IPS-NIHi7 (cell line): ENCODE data around the gene SLC25A10.
"Not testable (repeated sequence)": the region's sequence is repeated elsewhere in the genome, so short reads cannot be mapped to it uniquely, and the experiment has no call there.

Experiments
- DNase-seq: peaks from one replicate; pipeline ENCODE4 v3.0.0; 2012; ENCODE audit warnings: mixed read lengths; ENCODE audit errors: extremely low spot score

SLC25A10 gene

GRCh38 chr17:81722184-81723120, 10.4 kb downstream of the SLC25A10 start:
- no peak for DNase-seq

- DNase-seq: no peak
Observed at GRCh38 chr17:81723651-81724209, 11.6 kb downstream of the SLC25A10 start.

- no peak for DNase-seq
Observed at GRCh38 chr17:81725439-81725838, 13.4 kb downstream of the SLC25A10 start.

DNA sequence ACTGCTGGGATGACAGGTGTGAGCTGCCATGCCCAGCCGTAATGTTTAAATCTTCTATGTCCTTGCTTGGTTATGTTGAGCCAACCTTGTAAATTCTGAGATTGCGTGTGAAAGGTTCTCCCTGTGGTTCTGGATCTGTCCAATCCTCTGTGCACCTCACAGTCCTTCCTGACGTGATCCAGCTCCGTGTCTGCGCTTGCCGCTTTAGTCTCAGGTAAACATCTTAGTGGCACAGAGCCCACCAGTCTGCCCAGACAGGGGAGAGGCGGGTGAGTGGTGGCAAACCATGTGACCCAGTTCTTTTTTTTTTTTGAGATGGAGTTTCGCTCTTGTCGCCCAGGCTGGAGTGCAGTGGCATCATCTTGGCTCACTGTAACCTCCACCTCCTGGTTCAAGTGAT, 13.9 kb downstream of the SLC25A10 start:
- DNase-seq: no peak

DNA sequence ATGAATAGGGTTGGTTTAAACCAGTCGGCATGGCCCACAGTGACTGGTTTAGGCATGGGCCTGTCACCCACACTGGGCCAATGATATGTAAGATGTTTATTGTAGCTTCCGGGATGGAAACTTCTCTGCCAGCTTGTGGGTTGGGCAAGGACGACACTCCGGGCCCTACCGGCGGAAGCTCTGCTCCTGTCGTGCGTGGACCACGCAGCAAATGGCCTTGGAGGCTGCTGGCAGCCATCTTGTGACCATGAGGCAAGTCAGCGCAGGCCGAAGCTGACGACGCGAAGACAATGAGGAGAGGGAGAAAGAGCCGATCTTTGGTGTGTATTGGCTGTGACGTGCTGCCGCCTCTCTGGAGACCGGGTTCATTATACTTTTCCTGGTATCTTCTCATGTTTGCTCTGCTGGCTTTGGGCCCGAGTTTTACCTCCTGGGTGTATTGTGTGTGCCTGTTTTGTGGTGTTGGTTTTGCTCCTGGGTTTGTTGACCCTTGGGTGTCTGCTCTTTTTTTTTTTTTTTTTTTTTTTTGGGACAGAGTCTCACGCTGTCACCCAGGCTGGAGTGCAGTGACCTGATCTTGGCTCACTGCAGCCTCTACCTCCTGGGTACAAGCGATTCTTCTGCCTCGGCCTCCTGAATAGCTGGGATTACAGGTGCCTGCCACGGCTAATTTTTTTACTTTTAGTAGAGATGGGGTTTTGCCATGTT, 15.4 kb downstream of the SLC25A10 start:
- no peak for DNase-seq

DNA sequence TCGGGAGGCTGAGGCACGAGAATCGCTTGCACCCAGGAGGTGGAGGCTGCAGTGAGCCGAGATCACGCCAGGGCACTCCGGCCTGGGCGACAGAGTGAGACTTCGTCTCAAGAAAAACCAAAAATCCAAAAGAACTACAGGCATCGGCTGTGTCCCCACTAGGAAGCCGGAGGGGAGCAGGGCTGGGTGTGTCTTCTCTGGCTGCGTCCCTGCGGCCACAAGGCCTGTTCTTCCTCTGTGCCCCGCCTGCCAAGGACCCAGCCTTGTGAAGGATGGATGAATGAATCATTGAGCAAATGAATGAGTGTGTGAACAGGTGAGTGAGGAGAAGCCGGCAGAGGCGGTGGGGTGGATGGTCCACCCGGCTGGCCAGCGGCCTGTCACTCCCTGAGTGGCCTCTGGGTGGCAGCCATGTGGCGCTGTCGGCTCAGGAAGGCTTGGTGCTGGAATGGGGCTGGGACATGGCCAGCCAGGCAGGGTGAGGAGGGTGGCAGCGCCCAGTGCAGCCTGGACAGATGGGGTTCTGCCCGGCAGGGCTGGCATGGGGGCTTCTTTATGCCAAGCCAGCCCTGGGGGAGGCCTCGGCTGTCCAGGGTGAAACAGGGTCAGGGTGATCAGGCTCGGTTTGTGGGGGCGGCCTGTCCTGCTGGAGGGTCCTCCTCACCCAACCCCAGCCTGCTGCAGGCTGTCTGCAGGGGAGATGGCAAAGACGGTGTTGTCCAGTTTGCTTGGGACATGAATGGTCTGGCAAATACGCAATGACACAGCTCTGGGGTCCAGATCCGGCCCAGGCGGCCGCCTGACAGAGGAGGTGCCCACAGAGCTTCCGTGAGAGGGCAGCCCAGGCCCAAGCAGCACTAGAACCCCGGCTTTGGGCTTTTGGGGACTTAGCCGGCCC, 21.7 kb downstream of the SLC25A10 start:
- DNase-seq: peak; percentile 99

DNA sequence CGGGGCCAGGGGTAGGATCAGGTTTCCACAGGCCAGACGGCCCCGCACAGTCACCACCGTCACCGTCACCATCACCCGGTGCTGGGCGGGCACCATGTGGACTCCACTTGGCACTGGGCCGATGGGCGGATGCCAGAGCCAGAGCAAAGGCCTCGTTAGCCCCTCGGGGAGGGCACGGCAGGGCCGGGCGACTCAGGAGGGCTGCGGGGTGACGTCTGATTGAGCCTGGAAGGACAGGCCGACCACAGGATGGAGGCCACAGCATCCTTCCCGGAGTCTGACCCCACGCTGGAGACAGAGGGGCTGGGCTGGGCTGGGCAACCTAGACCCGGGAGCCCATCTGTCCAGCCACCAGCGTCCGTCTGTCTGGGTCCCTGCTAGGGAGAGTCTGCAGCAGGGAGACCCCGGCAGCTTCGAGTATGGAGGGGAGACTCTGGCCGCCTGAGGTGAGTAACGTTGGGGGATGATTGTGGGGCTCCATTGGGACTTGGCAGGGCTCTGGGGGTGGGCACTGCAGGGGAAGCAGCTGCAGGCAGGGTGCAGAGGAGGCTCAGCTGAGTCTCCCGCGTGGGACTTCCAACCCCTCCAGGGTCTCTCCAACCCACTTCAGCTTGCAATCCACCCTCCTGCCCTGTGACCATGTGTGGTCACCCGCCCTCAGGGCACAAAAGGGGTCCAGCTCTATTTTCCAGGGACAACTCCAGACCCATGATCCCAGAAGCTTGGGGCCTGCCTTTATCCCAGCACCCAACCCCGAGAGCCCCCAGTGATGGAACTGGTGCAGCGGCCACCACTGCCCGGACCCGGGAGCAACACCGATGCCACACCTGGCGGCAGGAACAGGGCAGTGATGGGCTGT, 22.6 kb downstream of the SLC25A10 start:
- no peak for DNase-seq

GRCh38 chr17:81735264-81736102, 23.4 kb downstream of the SLC25A10 start:
- no peak for DNase-seq

DNA sequence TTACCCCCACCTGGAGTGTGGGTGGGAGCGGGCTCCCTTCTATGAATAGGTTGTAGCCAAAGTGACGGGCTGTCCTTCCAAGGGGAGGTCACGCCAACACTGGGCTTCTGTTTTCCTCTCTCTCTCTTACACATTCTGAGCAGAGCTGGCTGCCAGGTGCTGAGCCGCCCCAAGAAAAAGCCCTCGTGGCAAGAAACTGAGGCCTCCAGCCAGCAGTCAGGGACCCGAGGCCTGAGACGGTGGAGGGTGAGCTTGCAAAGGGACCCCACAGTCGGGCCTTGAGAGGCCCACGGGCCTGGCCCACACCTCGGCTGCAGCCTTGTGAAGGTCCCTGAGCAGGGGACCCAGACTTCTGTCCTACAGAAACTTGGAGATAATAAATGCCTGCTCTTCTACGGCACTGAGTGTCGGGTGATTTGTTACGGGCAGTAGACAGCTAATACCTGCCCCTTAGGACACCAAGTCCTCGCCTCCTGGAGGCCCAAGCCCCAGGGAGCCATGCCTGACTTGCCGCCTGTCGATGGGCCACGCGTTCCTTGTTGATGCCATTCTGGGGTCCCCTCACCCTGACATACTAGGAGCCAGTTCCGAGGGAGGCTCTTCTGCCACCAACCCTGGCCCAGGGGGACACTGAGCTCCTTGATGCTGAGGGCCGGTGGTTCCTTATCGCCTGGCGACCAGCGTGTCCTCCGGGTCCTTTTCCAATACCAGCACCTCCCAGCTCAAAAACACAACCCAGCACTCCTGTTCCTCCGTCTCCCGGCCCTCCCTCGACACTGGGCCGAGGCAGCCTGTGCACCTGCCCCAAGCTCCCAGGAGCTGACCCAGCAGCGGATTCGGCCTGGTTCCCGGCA, 26.1 kb downstream of the SLC25A10 start:
- DNase-seq: no peak

GRCh38 chr17:81738801-81739393, 26.8 kb downstream of the SLC25A10 start:
- no peak for DNase-seq

DNA sequence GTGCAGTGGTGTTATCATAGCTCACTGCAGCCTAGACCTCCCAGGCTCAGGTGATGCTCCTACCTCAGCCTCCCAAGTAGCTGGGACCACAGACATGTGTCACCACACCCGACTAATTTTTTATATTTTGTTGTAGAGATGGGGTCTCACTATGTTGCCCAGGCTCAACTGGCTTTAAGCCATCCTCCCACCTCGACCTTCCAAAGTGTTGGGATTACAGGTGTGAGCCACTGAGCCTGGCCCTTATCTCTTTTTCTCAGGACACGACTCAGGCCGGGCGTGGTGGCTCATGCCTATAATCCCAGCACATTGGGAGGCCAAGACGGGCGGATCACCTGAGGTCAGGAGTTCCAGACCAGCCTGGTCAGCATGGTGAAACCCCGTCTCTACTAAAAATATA, 27.5 kb downstream of the SLC25A10 start:
- DNase-seq: not testable (repeated sequence)

- DNase-seq: no peak
Observed at GRCh38 chr17:81740395-81740961, 28.4 kb downstream of the SLC25A10 start.

- no peak for DNase-seq
Observed at GRCh38 chr17:81741049-81741593, 29.0 kb downstream of the SLC25A10 start.

- DNase-seq: no peak
Observed at GRCh38 chr17:81741594-81742452, 29.7 kb downstream of the SLC25A10 start.
